Esophagus muscularis mucosa (tissue), 4 donors: ENCODE results near the gene LTBR. TPM values are rescaled to one million over a fixed set of nuclear protein-coding genes. Genes with fewer than 3 reads are reported as not detected.

Source experiments
- DNase-seq: peaks from one replicate; pipeline ENCODE4 v3.0.0-alpha.2; 2017; ENCODE audit errors: extremely low spot score
- H3K27ac ChIP-seq, 4 donors: fragments of 200-600 bp; sonication (generic); replicated peaks in 1 of 4; 1 replicate in 3 of 4; 2 replicates in 1 of 4; pipeline ENCODE4 v1.5.1; 2016 to 2019; ENCODE audit warnings: mild to moderate bottlenecking in 1 of 4
- H3K27me3 ChIP-seq, 4 donors: fragments of 200-600 bp; sonication (generic); one replicate each; pipeline versions ENCODE4 v1.5.1 to v1.6.0; 2016 to 2019
- H3K36me3 ChIP-seq, 4 donors: fragments of 200-600 bp; sonication (generic); one replicate each; pipeline ENCODE4 v1.5.1; 2016 to 2019
- H3K4me1 ChIP-seq, 4 donors: fragments of 200-600 bp; sonication (generic); one replicate each; pipeline ENCODE4 v1.5.1; 2016 to 2019
- H3K4me3 ChIP-seq, 4 donors: fragments of 200-600 bp; sonication (generic); 1 replicate in 2 of 4; 2 replicates in 2 of 4; pipeline ENCODE4 v1.5.1; 2016 to 2019; ENCODE audit warnings: mild to moderate bottlenecking in 4 of 4, moderate library complexity in 1 of 4
- H3K9me3 ChIP-seq, 4 donors: fragments of 200-600 bp; sonication (generic); 1 replicate in 3 of 4; 2 replicates in 1 of 4; pipeline ENCODE4 v1.5.1; 2016 to 2019
- EP300 ChIP-seq: sonication (generic); formaldehyde crosslinking; IDR thresholded peaks from one replicate; pipeline ENCODE4 v1.6.1; 2017; ENCODE audit warnings: antibody characterized with exemption
- POLR2A ChIP-seq: fragments of 450-650 bp; IDR thresholded peaks from one replicate; pipeline ENCODE4 v1.6.1; 2017; ENCODE audit warnings: antibody characterized with exemption, moderate library complexity, mild to moderate bottlenecking, low read depth
- POLR2AphosphoS5 ChIP-seq, 2 donors: sonication (generic); formaldehyde crosslinking; IDR thresholded peaks; one replicate each; pipeline ENCODE4 v1.6.1; 2017; ENCODE audit warnings: antibody characterized with exemption in 2 of 2
- WGBS: methylation state at CpG from one replicate; pipeline ENCODE4 v1.1.5; 2018; 5-methylcytosine and 5-hydroxymethylcytosine counted together
- intact Hi-C: fragments of 100-400 bp; cut with DNase I; formaldehyde crosslinking; loops from one replicate; pipeline ENCODE4 v1.15.1; 2023
- total RNA-seq, 4 donors: library from RNA; depleted of rRNA; stranded (reverse); fragments of >200 nt; gene quantifications; one replicate each; pipeline versions ENCODE4 v1.1.0 to v1.2.1, GENCODE V29; 2016
- TF ChIP-seq, protein P1 (sequence below), 3 experiments: fragments of 200-600 bp in 2 of 3; fragments of 450-650 bp in 1 of 3; sonication (generic) in 2 of 3; IDR thresholded peaks; one replicate each; pipeline ENCODE4 v1.5.1; 2017 to 2019; ENCODE audit warnings: antibody characterized with exemption in 3 of 3, mild to moderate bottlenecking in 2 of 3, moderate library complexity in 1 of 3

The LTBR gene
- total RNA-seq, 4 donors from 2014 or later: 117 to 144 (median 137) TPM

- Histone ChIP-seq H3K4me3 (no peak overlapping the region), H3K4me1 (peaks cover 0 to 24% (median 18%) of the 10 kb centered on the region in 4 donors), H3K27me3 (no peaks in the 10 kb centered on the region), H3K36me3 (no peaks in the 10 kb centered on the region), H3K9me3 (no peaks in the 10 kb centered on the region), H3K27ac (peak overlapping the region in 3 of 4 donors; percentile 4 to 57 (median 53))
- TF ChIP-seq, protein P1, sequence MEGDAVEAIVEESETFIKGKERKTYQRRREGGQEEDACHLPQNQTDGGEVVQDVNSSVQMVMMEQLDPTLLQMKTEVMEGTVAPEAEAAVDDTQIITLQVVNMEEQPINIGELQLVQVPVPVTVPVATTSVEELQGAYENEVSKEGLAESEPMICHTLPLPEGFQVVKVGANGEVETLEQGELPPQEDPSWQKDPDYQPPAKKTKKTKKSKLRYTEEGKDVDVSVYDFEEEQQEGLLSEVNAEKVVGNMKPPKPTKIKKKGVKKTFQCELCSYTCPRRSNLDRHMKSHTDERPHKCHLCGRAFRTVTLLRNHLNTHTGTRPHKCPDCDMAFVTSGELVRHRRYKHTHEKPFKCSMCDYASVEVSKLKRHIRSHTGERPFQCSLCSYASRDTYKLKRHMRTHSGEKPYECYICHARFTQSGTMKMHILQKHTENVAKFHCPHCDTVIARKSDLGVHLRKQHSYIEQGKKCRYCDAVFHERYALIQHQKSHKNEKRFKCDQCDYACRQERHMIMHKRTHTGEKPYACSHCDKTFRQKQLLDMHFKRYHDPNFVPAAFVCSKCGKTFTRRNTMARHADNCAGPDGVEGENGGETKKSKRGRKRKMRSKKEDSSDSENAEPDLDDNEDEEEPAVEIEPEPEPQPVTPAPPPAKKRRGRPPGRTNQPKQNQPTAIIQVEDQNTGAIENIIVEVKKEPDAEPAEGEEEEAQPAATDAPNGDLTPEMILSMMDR (IDR thresholded peaks at IDR 0.05): no peak
- TF ChIP-seq POLR2AphosphoS5 (IDR thresholded peaks at IDR 0.05) (no peak), EP300 (no peak)
- no peak for DNase-seq
- intact Hi-C loops: loop anchor here (5.0 kb wide), 1 partner anchor 117 kb away; no protein-coding TSS in a partner anchor
- WGBS: 51% methylated on average over 4 of the region's 4 CpGs
These were observed 36.4 kb downstream of the LTBR start for GRCh38 chr12:6420364-6420763.

DNA sequence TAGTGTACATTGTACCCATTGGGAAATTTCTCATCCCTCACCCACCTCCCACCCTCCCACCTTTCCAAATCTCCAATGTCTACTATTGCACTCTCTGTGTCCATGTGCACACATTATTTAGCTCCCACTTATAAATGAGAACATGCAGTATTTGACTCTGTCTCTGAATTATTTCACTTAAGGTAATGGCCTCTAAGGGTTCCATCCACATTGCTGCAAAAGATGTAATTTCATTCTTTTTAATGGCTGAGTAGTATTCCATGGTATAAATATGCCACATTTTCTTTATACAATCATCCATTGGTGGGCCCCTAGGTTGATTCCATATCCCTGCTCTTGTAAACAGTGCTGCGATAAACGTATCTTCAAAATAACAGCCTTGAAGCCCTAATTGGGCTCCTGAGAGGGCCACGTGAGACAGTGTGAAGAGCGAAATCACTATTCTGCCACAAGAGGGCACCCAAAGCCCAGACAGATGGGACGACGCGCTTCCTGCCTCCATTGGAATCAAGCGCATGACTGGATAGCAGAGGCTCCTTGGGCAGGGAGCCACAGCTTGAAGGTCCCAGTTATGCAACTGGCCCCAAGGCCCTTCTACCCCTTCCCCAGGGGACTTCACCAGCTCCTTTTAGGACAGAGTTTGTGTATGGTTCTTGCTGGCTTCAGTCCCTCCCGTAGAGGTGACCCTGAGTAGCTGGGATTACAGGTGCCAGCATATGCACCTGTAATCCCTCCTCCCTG, 39.5 kb downstream of the LTBR start:
- H3K27me3 ChIP-seq: no peaks in the 10 kb centered on the region
- H3K36me3 ChIP-seq: no peaks in the 10 kb centered on the region
- H3K4me3 ChIP-seq: no peak overlapping the region
- no peak for DNase-seq
- TF ChIP-seq EP300 (no peak), POLR2AphosphoS5 (IDR thresholded peaks at IDR 0.05) (peak; percentile 73 to 95), POLR2A (no peak)
- TF ChIP-seq, protein P1 (IDR thresholded peaks at IDR 0.05): peak; percentile 89 to 97 (median 89)
- H3K4me1 ChIP-seq: peaks cover 0 to 24% (median 18%) of the 10 kb centered on the region in 4 donors
- H3K27ac ChIP-seq: peak overlapping the region; percentile 10 to 73 (median 43)
- no peaks in the 10 kb centered on the region for H3K9me3 ChIP-seq
- intact Hi-C loops: loop anchor here (2.0 to 5.0 kb wide), 3 partner anchors 43 to 114 kb away; no protein-coding TSS in a partner anchor
- 15% methylated on average over 5 of the region's 9 CpGs for WGBS

GRCh38 chr12:6424008-6424347, 40.0 kb downstream of the LTBR start:
- H3K4me3 ChIP-seq: no peak overlapping the region
- H3K4me1 ChIP-seq: peaks cover 0 to 24% (median 18%) of the 10 kb centered on the region in 4 donors
- intact Hi-C loops: loop anchor here (5.0 kb wide), 1 partner anchor 113 kb away; no protein-coding TSS in a partner anchor
- H3K27ac ChIP-seq: peak overlapping the region; percentile 10 to 73 (median 43)
- WGBS: 39% methylated on average over 6 of the region's 6 CpGs
- no peaks in the 10 kb centered on the region for H3K36me3 ChIP-seq
- TF ChIP-seq, protein P1 (IDR thresholded peaks at IDR 0.05): no peak
- TF ChIP-seq POLR2A: no peak
- no peak for TF ChIP-seq POLR2AphosphoS5 (IDR thresholded peaks at IDR 0.05)
- TF ChIP-seq EP300: no peak
- H3K9me3 ChIP-seq: no peaks in the 10 kb centered on the region
- DNase-seq: no peak
- no peaks in the 10 kb centered on the region for H3K27me3 ChIP-seq

- no peak overlapping the region for H3K27ac ChIP-seq
- H3K36me3 ChIP-seq: no peaks in the 10 kb centered on the region
- 77% methylated on average over 8 of the region's 8 CpGs for WGBS
- peaks cover under 1 to 25% (median 21%) of the 10 kb centered on the region in 4 donors for H3K4me1 ChIP-seq
- intact Hi-C loops: loop anchor here (5.0 kb wide), 1 partner anchor 112 kb away; no protein-coding TSS in a partner anchor
- TF ChIP-seq POLR2A: no peak
- no peak for TF ChIP-seq POLR2AphosphoS5 (IDR thresholded peaks at IDR 0.05)
- TF ChIP-seq EP300: no peak
- TF ChIP-seq, protein P1 (IDR thresholded peaks at IDR 0.05): no peak
- no peaks in the 10 kb centered on the region for H3K27me3 ChIP-seq
- H3K9me3 ChIP-seq: no peaks in the 10 kb centered on the region
- DNase-seq: no peak
- H3K4me3 ChIP-seq: no peak overlapping the region
These were observed 40.9 kb downstream of the LTBR start for GRCh38 chr12:6424866-6425265.
